ENCODE measurements around the gene ANKRD39.

Gene ANKRD39

GRCh38 chr2:96887493-96888012, 29.7 kb upstream of the ANKRD39 start:
- no peak for FAIRE-seq

GRCh38 chr2:96885432-96886347, 27.9 kb upstream of the ANKRD39 start:
- no peak for FAIRE-seq

- no peak for FAIRE-seq
Measured at GRCh38 chr2:96884299-96885094, 26.7 kb upstream of the ANKRD39 start.

- FAIRE-seq = no peak
Measured at GRCh38 chr2:96883306-96883705, 25.5 kb upstream of the ANKRD39 start.

GRCh38 chr2:96882906-96883305, 25.1 kb upstream of the ANKRD39 start:
- FAIRE-seq = no peak

GRCh38 chr2:96882230-96882629, 24.4 kb upstream of the ANKRD39 start:
- FAIRE-seq = no peak

GRCh38 chr2:96881349-96882195, 23.8 kb upstream of the ANKRD39 start:
- no peak for FAIRE-seq

- no peak for FAIRE-seq
Measured at GRCh38 chr2:96880891-96881273, 23.1 kb upstream of the ANKRD39 start.

- no peak for FAIRE-seq
Measured at GRCh38 chr2:96879545-96880040, 21.8 kb upstream of the ANKRD39 start.

GRCh38 chr2:96878796-96879544, 21.2 kb upstream of the ANKRD39 start:
- no peak for FAIRE-seq

- FAIRE-seq = no peak
Measured at GRCh38 chr2:96878171-96878570, 20.4 kb upstream of the ANKRD39 start.

- FAIRE-seq = no peak
Measured at GRCh38 chr2:96877631-96878092, 19.8 kb upstream of the ANKRD39 start.

GRCh38 chr2:96877042-96877451, 19.2 kb upstream of the ANKRD39 start:
- no peak for FAIRE-seq

GRCh38 chr2:96876269-96877041, 18.6 kb upstream of the ANKRD39 start:
- FAIRE-seq = no peak

GRCh38 chr2:96875498-96876268, 17.9 kb upstream of the ANKRD39 start:
- FAIRE-seq = no peak

- FAIRE-seq = no peak
Measured at GRCh38 chr2:96874198-96874831, 16.5 kb upstream of the ANKRD39 start.

- no peak for FAIRE-seq
Measured at GRCh38 chr2:96873651-96874096, 15.9 kb upstream of the ANKRD39 start.

GRCh38 chr2:96872591-96873349, 15.0 kb upstream of the ANKRD39 start:
- no peak for FAIRE-seq

All from colon (tissue), 2 donors.